T-helper 2 cell treated with Interferon-gamma antibody and Interleukin-4, amounts not matched to agents 100 ng/mL and 5 ng/mL, for 36 hours (primary cell): ENCODE results near the gene ADGRD2. TPM values are rescaled to one million over a fixed set of nuclear protein-coding genes. Genes with fewer than 3 reads are reported as not detected.

Source experiments
- intact Hi-C: fragments of 100-400 bp; cut with micrococcal nuclease; formaldehyde crosslinking; loops from one replicate; pipeline ENCODE4 v1.15.1; 2023
- total RNA-seq: library from RNA; stranded (reverse); gene quantifications from 2 replicates; pipeline ENCODE4 v1.2.3, GENCODE V29; 2022

ADGRD2 gene
- total RNA-seq, 1 donor from 2014 or later, result not detected

- intact Hi-C loops, result no loop called here
These were observed 45.1 kb downstream of the ADGRD2 start for GRCh38 chr9:124495126-124496074.

- intact Hi-C loops, result no loop called here
These were observed 45.8 kb downstream of the ADGRD2 start for GRCh38 chr9:124496075-124496449.

GRCh38 chr9:124496463-124496862 is 46.2 kb downstream of the ADGRD2 start:
- intact Hi-C loops, result no loop called here

- intact Hi-C loops, result no loop called here
These were observed 47.2 kb downstream of the ADGRD2 start for GRCh38 chr9:124497441-124497840.

- intact Hi-C loops, result no loop called here
These were observed 47.8 kb downstream of the ADGRD2 start for GRCh38 chr9:124498040-124498439.

GRCh38 chr9:124498499-124499146 is 48.4 kb downstream of the ADGRD2 start:
- intact Hi-C loops, result no loop called here

GRCh38 chr9:124499216-124499615 is 49.0 kb downstream of the ADGRD2 start:
- intact Hi-C loops, result no loop called here

GRCh38 chr9:124500028-124500795 is 50.0 kb downstream of the ADGRD2 start:
- intact Hi-C loops, result no loop called here

- intact Hi-C loops, result no loop called here
These were observed 50.8 kb downstream of the ADGRD2 start for GRCh38 chr9:124500796-124501611.

- intact Hi-C loops, result no loop called here
These were observed 51.6 kb downstream of the ADGRD2 start for GRCh38 chr9:124501771-124502320.

- intact Hi-C loops, result no loop called here
These were observed 52.8 kb downstream of the ADGRD2 start for GRCh38 chr9:124502711-124503702.

GRCh38 chr9:124503713-124504529 is 53.7 kb downstream of the ADGRD2 start:
- intact Hi-C loops, result no loop called here

GRCh38 chr9:124504530-124505005 is 54.3 kb downstream of the ADGRD2 start:
- intact Hi-C loops, result no loop called here

GRCh38 chr9:124505006-124505900 is 55.0 kb downstream of the ADGRD2 start:
- intact Hi-C loops, result no loop called here

GRCh38 chr9:124505901-124506346 is 55.7 kb downstream of the ADGRD2 start:
- intact Hi-C loops, result no loop called here

GRCh38 chr9:124506433-124506832 is 56.2 kb downstream of the ADGRD2 start:
- intact Hi-C loops, result no loop called here
